ENCODE results near the gene GSN. TPM values are rescaled to one million over a fixed set of nuclear protein-coding genes. Genes with fewer than 3 reads are reported as not detected.
A peak's percentile ranks its signal among the peaks of the same experiment; 100 is the strongest.

Gene GSN
- total and polyA plus RNA-seq, 10 of the 15 experiments (the other 5 are each of a cell fraction or from before 2014, with no cell fraction given): 0.66 to 9.2 (median 6.2) TPM

DNA sequence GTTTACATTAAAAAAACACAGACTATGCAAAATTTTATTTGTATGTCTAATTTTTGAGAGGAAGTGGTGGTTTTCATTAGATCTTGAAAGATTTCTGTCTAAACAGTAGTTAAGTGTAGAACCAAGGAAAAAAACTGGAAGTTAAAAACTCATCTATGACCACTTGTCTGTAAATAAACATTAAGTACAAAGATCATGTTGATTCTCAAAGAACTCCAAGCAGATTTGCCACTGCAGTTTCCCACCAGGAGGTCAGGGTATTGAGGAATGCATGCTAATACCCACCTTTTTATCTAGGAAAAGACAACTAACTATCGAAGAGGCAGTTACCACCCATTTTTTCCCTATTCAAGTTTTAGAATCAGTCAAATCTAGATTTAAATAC is 100.2 kb downstream of the GSN start (continued):
- no peak for TF ChIP-seq NR2F1 (conservative IDR thresholded peaks at IDR 0.05)
- no peak for TF ChIP-seq ZZZ3 (IDR thresholded peaks at IDR 0.05; ENCODE audit: control insufficient read depth, insufficient read length, low read depth)
- no peak for TF ChIP-seq KLF5 (IDR thresholded peaks at IDR 0.05; ENCODE audit: partially characterized antibody)
- no peak for TF ChIP-seq CEBPB (IDR thresholded peaks at IDR 0.05; ENCODE audit: borderline replicate concordance in 1 of 2, low read depth in 2 of 2, low read length in 2 of 2)
- no peak for TF ChIP-seq NFIC (IDR thresholded peaks at IDR 0.05; ENCODE audit: low read depth, low read length)
- TF ChIP-seq, protein P1, sequence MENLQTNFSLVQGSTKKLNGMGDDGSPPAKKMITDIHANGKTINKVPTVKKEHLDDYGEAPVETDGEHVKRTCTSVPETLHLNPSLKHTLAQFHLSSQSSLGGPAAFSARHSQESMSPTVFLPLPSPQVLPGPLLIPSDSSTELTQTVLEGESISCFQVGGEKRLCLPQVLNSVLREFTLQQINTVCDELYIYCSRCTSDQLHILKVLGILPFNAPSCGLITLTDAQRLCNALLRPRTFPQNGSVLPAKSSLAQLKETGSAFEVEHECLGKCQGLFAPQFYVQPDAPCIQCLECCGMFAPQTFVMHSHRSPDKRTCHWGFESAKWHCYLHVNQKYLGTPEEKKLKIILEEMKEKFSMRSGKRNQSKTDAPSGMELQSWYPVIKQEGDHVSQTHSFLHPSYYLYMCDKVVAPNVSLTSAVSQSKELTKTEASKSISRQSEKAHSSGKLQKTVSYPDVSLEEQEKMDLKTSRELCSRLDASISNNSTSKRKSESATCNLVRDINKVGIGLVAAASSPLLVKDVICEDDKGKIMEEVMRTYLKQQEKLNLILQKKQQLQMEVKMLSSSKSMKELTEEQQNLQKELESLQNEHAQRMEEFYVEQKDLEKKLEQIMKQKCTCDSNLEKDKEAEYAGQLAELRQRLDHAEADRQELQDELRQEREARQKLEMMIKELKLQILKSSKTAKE (IDR thresholded peaks at IDR 0.05; ENCODE audit: low read depth, poor library complexity, severe bottlenecking): no peak

DNA sequence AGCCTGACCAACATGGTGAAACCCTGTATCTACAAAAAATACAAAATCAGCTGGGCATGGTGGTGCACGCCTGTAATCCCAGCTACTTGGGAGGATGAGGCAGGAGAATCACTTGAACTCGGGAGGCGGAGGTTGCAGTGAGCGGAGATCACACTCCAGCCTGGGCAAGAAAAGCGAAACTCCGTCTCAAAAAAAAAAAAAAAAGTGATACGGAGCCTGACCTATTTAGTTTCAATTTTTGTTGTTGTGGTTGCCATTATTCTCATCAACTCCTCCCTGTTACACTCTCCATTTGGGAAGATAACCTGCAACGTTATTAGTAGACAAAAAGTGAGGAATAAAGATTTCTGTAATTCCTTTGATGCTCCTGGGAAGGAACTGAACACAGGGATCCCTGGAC is 100.8 kb downstream of the GSN start:
- intact Hi-C loops (cut with micrococcal nuclease; ENCODE audit: unreplicated experiment): no loop called here
- TF ChIP-seq RUNX3 (IDR thresholded peaks at IDR 0.05; ENCODE audit: low read length) (peak; percentile 50), ETV6 (conservative IDR thresholded peaks at IDR 0.05 in 1 of 2, IDR thresholded peaks at IDR 0.05 in 1 of 2; ENCODE audit: borderline replicate concordance in 1 of 2, low read depth in 1 of 2) (no peak), ZNF384 (IDR thresholded peaks at IDR 0.05; ENCODE audit: borderline replicate concordance, low read depth, low read length) (peak; percentile 77), CBX5 (IDR thresholded peaks at IDR 0.05; ENCODE audit: low read depth) (0 out of 2 replicates have a peak, but pooled peaks have one; percentile 32), SPI1 (IDR thresholded peaks at IDR 0.05; ENCODE audit: borderline replicate concordance, insufficient read depth, low read depth, low read length) (no peak)
- TF ChIP-seq, protein P2, sequence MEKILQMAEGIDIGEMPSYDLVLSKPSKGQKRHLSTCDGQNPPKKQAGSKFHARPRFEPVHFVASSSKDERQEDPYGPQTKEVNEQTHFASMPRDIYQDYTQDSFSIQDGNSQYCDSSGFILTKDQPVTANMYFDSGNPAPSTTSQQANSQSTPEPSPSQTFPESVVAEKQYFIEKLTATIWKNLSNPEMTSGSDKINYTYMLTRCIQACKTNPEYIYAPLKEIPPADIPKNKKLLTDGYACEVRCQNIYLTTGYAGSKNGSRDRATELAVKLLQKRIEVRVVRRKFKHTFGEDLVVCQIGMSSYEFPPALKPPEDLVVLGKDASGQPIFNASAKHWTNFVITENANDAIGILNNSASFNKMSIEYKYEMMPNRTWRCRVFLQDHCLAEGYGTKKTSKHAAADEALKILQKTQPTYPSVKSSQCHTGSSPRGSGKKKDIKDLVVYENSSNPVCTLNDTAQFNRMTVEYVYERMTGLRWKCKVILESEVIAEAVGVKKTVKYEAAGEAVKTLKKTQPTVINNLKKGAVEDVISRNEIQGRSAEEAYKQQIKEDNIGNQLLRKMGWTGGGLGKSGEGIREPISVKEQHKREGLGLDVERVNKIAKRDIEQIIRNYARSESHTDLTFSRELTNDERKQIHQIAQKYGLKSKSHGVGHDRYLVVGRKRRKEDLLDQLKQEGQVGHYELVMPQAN (conservative IDR thresholded peaks at IDR 0.05): no peak
- H3K27ac ChIP-seq (ENCODE audit: control insufficient read depth, insufficient read depth): no peak overlapping the region
- peak overlapping the region; percentile 80 for H3K9ac ChIP-seq (ENCODE audit: control insufficient read depth, insufficient read depth, low read length)
- DNase-seq (ENCODE audit: low read depth, low spot score) (no peak), FAIRE-seq (no peak), ATAC-seq (peak; percentile 21; the same call in 1 of the 3 replicates)
- H3K36me3 ChIP-seq (ENCODE audit: control insufficient read depth in 2 of 2, insufficient read depth in 2 of 2, low read length in 1 of 2): no peaks in the 10 kb centered on the region
- H3K4me2 ChIP-seq (ENCODE audit: control insufficient read depth, insufficient read depth): peak overlapping the region; percentile 90
- no peaks in the 10 kb centered on the region; the same call in 2 of the 3 replicates for H3K9me3 ChIP-seq (replicated peaks; ENCODE audit: control insufficient read depth, insufficient read depth, low read length)
- ChIA-PET CTCF (interaction anchor here (1.4 to 1.7 kb wide), 3 partner anchors 10 to 49 kb away, joined by 4 to 8 read pairs (median 6); no protein-coding TSS in a partner anchor), POLR2A (interaction anchor here (0.6 to 1.4 kb wide), 5 partner anchors 9 to 437 kb away, joined by 3 to 9 read pairs (median 6); no protein-coding TSS in a partner anchor), SMC1A (ENCODE audit: uncharacterized antibody, unreplicated experiment) (interaction anchor here (0.6 to 1.4 kb wide), 3 partner anchors 15 to 707 kb away, joined by 3 to 8 read pairs (median 3); no protein-coding TSS in a partner anchor), RAD21 (ENCODE audit: unreplicated experiment) (interaction anchor here (0.9 kb wide), 3 partner anchors 11 to 53 kb away, joined by 3 to 4 read pairs (median 3); no protein-coding TSS in a partner anchor)
- H3K4me3 ChIP-seq: peak overlapping the region; percentile 84
- no peaks in the 10 kb centered on the region; the same call in 1 of the 2 replicates for H3K79me2 ChIP-seq (ENCODE audit: control insufficient read depth, insufficient read depth, low read length)
- peaks cover 7% of the 10 kb centered on the region; the same call in 1 of the 2 replicates for H3K4me1 ChIP-seq (ENCODE audit: control insufficient read depth, insufficient read depth, low read length)
- H2AFZ ChIP-seq (ENCODE audit: control insufficient read depth, low read depth, low read length): no peak overlapping the region; the same call in none of the 2 replicates
- BruUV-seq (replicated peaks): no TSS peak
- no peaks in the 10 kb centered on the region; a peak in 1 of 4 replicates for H3K27me3 ChIP-seq (replicated peaks in 1 of 2; ENCODE audit: control insufficient read depth in 2 of 2, insufficient read depth in 2 of 2, low read length in 1 of 2)
- 34% methylated on average over 6 of the region's 8 CpGs for WGBS (ENCODE audit: insufficient coverage, insufficient replicate concordance, low lambda C conversion rate, missing lambda C conversion rate)
- no peaks in the 10 kb centered on the region for H4K20me1 ChIP-seq (ENCODE audit: control insufficient read depth, insufficient read depth)
- in situ Hi-C loops (cut with MboI): no loop called here
